Measurements from ENCODE around the gene PTPN9.
"Not testable (repeated sequence)": the region's sequence is repeated elsewhere in the genome, so short reads cannot be mapped to it uniquely, and the experiment has no call there.

The PTPN9 gene

GRCh38 chr15:75578173-75578947, 755 bp downstream of the PTPN9 start:
- DNase-seq, result no peak

GRCh38 chr15:75577401-75578172, 1.5 kb downstream of the PTPN9 start:
- DNase-seq, result peak; percentile 52

- no peak for DNase-seq
These were observed 5.3 kb downstream of the PTPN9 start for GRCh38 chr15:75573648-75574384.

GRCh38 chr15:75570126-75570845, 8.8 kb downstream of the PTPN9 start:
- no peak for DNase-seq

- DNase-seq, result no peak
These were observed 13.8 kb downstream of the PTPN9 start for GRCh38 chr15:75565062-75565970.

- DNase-seq, result no peak
These were observed 17.2 kb downstream of the PTPN9 start for GRCh38 chr15:75561888-75562287.

GRCh38 chr15:75559360-75559759, 19.8 kb downstream of the PTPN9 start:
- DNase-seq, result not testable (repeated sequence)

GRCh38 chr15:75558955-75559354, 20.2 kb downstream of the PTPN9 start:
- not testable (repeated sequence) for DNase-seq

- no peak for DNase-seq
These were observed 24.4 kb downstream of the PTPN9 start for GRCh38 chr15:75554717-75555116.

GRCh38 chr15:75553659-75554058, 25.5 kb downstream of the PTPN9 start:
- no peak for DNase-seq

- DNase-seq, result no peak
These were observed 28.0 kb downstream of the PTPN9 start for GRCh38 chr15:75551091-75551490.

- DNase-seq, result no peak
These were observed 34.1 kb downstream of the PTPN9 start for GRCh38 chr15:75545064-75545463.

- DNase-seq, result no peak
These were observed 34.8 kb downstream of the PTPN9 start for GRCh38 chr15:75544359-75544758.

- not testable (repeated sequence) for DNase-seq
These were observed 36.1 kb downstream of the PTPN9 start for GRCh38 chr15:75542949-75543545.

- DNase-seq, result no peak
These were observed 36.7 kb downstream of the PTPN9 start for GRCh38 chr15:75542386-75542797.

- DNase-seq, result no peak
These were observed 40.7 kb downstream of the PTPN9 start for GRCh38 chr15:75538376-75538775.

GRCh38 chr15:75533945-75534344, 45.2 kb downstream of the PTPN9 start:
- no peak for DNase-seq

GRCh38 chr15:75532413-75533250, 46.5 kb downstream of the PTPN9 start:
- DNase-seq, result no peak

GRCh38 chr15:75531041-75531450, 48.1 kb downstream of the PTPN9 start:
- no peak for DNase-seq

GRCh38 chr15:75530169-75530568, 48.9 kb downstream of the PTPN9 start:
- no peak for DNase-seq

Data from DMS79 treated with DMSO at 0.1 percent for 48 hours (cell line).